Stimulated activated CD4-positive, alpha-beta T cell treated with anti-CD3 and anti-CD28 coated beads, TNF-alpha, amount 100 ng/mL, for 1 hour (primary cell): Measurements from ENCODE around the gene LZTS2.
"Not testable (repeated sequence)": the region's sequence is repeated elsewhere in the genome, so short reads cannot be mapped to it uniquely, and the experiment has no call there.

Experiments used
- DNase-seq, 3 donors: peaks; one replicate each; pipeline ENCODE4 v3.0.0-alpha.2; 2020; ENCODE audit warnings: low read depth in 3 of 3, low spot score in 1 of 3

Gene LZTS2, protein sequence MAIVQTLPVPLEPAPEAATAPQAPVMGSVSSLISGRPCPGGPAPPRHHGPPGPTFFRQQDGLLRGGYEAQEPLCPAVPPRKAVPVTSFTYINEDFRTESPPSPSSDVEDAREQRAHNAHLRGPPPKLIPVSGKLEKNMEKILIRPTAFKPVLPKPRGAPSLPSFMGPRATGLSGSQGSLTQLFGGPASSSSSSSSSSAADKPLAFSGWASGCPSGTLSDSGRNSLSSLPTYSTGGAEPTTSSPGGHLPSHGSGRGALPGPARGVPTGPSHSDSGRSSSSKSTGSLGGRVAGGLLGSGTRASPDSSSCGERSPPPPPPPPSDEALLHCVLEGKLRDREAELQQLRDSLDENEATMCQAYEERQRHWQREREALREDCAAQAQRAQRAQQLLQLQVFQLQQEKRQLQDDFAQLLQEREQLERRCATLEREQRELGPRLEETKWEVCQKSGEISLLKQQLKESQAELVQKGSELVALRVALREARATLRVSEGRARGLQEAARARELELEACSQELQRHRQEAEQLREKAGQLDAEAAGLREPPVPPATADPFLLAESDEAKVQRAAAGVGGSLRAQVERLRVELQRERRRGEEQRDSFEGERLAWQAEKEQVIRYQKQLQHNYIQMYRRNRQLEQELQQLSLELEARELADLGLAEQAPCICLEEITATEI

DNA sequence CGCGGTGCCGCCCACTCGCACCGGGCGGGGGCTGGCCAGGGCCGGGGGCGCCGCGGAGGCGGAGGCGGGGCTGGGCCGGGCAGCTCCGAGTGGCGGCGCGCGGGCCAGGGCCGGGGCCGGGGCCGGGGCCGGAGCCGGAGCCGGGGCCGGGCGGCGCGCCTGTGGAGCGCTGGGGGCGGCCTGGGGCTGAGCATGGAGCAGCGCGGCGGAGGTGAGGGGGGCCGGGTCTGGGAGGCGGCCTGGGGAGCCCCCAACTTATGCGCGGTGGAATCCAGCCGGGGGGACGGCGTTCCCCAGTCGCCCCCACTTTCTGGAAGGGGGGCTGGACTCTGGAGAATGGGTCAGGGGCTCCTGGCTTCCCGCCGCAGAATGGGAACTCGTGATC is at the start of gene LZTS2:
Gene LZTS2 (plus strand): TSS at position 67 of the 385 bp plus-strand sequence. CDS start 2,731 bp downstream, outside the sequence.
- DNase-seq, result no peak

DNA sequence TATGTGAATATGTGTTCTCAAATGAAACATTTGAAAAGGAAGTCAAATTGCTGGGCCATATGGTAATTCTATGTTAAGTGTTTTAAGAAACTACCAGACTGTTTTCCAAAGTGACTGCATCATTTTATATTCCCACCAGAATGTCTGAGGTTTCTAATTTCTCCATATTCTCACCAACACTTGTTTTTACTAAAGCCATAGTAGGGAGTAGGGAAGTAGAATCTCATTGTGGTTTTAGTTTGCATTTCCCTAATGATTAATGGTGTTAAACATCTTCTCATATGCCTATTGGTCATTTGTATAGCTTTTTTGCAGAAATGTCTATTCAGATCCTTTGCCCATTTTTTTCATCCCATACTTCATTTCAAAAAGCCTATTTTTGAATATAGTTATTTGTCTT is 39.4 kb upstream of the LZTS2 start:
- no peak for DNase-seq

GRCh38 chr10:100962351-100963080 is 37.1 kb upstream of the LZTS2 start:
- no peak for DNase-seq

GRCh38 chr10:100963826-100964225 is 35.8 kb upstream of the LZTS2 start:
- no peak for DNase-seq

DNA sequence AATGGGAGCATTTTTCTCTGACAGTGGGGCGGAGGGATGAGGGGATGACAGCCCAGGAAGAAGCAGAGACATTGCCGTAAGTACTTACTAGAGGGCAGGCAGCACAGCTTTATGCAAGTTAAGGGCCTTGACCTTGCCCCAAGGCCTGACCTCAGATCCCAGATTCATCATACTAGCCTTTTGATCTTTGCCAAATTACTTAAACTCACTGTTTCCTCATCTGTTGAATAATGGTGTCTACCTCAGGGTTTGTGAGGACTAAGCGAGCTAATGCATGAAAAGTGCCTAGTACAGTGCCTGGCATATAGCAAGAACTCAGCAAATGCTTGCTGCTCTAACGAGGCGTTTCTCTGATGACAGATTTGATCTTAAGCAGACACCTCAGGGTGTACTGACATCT is 33.8 kb upstream of the LZTS2 start:
- no peak for DNase-seq

- no peak for DNase-seq
These were observed 32.7 kb upstream of the LZTS2 start for GRCh38 chr10:100966887-100967286.

- no peak for DNase-seq
These were observed 32.3 kb upstream of the LZTS2 start for GRCh38 chr10:100967332-100967731.

DNA sequence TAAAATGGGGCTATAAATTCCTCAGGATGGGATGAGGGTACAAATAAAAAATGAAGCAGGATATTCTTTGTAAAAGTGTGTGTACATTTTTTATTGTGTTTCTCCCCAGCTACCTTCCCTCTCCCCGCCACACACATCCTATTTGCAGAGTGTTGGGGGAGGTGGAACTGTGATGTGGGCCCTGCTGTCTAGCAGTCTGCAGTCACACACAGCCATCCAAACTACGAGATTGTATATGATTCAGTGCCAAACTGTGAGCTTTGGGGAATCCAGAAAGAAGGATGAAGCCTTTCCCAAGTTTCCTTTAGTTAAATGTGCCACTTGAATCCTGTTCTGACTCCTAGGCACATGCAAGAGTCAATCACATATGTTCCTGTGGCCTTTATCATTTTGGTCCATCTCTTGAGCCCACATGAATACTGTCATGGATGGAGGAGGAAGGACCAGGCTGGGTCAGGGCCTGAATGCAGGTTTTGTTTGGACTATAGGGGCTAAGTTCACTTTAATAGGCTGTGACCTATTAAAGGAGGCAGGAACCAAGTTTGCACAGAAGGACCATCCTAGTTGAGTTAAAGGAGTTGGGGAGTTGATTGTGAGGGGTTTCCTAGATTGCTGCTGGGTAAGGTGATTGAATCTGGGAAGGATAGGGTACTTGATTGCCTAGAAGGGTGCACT is 31.4 kb upstream of the LZTS2 start:
- DNase-seq, result no peak

DNA sequence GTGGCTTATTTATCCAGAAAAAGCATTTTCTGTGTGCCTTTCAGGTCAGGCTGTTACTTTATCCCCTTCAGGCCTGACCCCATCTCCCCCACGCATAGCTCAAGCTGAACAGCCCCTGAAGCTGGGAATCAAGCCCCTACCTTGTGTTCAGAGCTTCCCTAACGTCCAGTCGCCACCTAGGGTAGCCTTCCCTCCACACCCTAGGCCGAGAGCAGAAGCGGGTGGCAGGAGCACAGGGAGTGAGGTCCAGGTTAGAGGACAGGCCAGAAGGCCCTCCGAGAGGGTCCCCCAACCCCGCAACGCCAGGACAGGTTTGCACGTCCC is 30.8 kb upstream of the LZTS2 start:
- DNase-seq, result no peak

DNA sequence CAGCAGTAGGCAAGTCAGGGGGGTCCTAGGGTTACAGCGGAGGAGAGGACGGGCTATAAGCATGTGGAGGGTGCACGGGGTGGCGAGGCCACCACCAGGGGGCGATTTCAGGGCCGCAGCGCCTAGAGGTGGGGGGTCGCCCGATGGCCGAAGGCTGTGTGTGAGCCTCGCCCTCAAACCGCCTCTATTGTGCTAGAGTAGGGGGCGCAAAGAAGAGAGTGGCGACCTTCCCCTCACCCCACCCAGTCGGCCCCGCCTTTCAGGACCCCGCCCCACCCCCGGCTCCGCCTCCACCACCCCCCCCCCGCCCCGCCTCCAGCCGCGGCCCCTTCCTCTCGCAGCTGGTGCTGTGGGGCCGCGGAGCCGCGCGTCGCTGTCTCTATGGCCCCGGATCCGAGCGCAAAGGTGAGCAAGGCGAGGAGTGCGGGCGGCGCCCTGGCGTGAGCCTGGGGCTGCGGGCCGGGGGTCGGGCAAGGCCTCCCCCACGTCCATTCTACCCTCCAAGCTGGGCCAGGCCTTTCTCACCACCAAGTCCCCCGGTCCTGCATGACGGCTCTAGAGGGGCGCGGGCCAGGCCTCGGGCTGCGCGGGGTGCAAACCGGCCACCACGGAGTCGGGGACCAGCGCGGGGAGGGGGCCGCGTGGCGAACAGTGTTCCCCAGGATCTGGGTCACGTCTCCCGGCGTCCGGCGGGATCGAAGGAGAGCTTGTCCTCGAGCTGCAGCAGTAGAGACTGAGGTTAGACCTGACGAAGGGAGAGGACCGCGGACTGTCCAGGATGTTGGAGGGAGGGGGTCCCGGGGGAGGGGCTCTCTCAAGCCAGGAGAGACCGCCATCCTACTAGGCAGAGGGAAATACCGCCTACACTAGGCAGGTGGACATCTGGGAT is 30.2 kb upstream of the LZTS2 start, which contains the start of gene SEMA4G:
Gene SEMA4G (plus strand): TSS at position 318 of the 889 bp plus-strand sequence. CDS start 3,409 bp downstream, outside the sequence.
- DNase-seq, result peak in 1 of 3 donors; percentile 36

DNA sequence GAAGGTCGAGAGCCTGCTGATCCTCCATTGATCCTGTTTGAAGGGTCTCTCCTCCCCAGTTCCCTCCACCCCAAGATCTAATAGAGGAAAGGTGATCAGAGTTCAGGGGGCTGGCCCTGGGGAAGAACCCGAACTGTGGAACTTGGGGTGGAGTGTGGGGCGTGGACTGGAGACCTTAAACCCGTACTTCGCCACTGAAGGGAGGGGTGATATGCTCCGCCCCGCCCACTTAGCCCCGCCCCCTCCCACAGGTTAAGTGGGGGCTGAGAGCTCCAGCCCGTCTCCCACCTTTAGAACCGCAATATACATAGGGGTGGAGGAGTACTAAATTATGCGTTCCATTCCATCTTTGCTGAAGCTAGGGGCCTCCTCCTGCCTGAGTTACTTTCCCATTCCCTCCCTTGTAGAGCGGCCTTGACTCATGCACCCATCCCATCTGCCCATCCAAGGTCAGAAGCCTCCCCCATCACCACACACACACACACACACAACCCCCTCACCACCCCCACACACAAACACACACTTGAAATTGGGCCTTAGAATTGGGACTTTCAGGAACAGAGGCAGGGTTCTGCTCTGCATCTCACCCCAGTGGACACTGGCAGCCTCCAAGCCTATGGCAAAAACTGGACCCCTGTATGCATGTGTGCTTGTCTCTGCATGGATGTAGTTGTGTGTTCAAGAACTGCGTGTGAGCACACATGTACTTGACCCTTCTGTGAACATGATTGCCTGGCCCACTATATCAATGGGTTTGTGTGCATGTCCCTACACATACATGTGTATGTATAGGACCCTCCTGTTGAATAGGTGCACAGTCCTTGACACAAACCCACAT is 29.3 kb upstream of the LZTS2 start:
- DNase-seq, result peak in 1 of 3 donors; percentile 11

DNA sequence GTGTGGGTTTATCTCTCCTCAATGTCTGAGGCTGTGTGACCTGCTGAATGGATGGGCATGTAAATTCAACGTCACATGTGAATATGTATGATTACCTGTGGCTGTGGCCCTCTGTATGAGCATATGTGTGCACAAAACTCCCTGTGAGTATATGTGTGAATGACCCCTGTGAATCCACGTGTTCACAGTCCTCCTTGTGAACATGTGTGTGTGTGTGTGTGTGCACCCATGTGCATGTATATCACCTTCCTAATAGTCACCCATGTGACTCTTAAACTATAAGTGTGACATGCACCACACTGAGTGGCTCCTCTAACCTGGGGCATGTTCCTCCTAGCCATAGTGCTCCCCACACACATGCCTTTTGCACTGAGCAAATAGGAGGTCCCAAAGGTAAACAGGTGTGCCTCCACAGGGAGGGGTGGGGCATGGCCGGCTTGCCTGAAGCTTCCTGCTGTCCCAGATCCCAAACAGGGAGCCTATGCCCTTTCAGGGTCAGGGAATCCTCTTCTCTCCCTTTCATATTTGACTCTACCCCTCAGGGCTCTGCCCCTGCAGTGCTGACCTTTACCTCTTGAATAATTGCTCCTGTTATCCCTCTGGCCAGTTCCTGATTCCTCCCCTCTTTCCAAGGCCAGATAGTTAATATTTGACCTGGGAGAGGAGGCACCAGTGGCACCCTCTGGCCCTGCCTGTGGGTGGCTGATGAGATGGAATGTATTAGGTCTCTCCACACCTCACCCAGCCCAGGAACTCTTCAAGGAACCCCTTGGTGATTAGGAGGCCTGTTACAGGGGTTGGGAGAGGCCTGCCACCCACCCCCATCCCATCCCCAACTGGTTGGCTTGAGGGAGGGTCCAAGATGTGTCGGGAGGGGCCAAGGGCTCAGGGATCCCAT is 28.4 kb upstream of the LZTS2 start:
- DNase-seq, result no peak

GRCh38 chr10:100972115-100972903 is 27.3 kb upstream of the LZTS2 start:
- no peak for DNase-seq

GRCh38 chr10:100972904-100973535 is 26.6 kb upstream of the LZTS2 start:
- no peak for DNase-seq

DNA sequence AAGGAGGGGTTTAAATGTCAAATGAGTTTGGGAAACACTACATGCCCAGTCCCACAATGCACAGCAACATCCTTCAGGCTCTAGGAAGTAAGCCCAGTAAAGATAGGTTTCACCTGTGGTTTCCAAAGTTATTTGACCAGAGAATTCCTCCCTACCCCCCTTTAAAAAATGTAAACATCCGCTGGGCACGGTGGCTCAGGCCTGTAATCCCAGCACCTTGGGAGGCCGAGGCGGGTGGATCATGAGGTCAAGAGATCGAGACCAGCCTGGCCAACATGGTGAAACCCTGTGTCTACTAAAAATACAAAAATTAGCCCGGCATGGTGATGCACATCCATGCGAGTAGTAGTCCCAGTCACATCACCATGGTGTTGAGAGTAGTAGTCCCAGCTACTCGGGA is 24.2 kb upstream of the LZTS2 start:
- DNase-seq, result not testable (repeated sequence)

DNA sequence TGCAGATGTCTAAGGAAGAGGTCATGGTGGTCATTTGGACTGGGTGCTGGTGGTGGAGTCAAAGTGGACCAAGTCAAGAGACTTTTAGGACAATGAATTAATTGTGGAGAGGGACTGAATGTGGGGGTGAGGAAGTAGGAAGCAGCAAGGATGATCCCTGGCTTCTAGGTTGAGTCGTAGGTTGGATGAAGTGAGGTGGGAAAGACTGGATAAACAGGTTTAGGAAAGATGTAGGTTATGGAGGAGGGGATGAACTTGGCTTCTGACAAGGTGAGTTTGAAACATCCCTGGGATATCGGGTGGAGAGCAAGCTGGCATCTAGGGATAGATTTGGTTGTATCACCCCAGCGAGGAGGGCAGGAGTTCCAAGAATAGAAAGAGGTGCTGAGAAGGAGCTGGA is 22.7 kb upstream of the LZTS2 start:
- DNase-seq, result no peak

GRCh38 chr10:100977436-100977835 is 22.2 kb upstream of the LZTS2 start:
- no peak for DNase-seq
